IPS-20b (cell line): ENCODE results near the gene S100PBP.

ENCODE experiments used
- H3K27ac ChIP-seq: one replicate; pipeline ENCODE4 v1.5.1; 2013; ENCODE audit warnings: low read length
- H3K27me3 ChIP-seq: 2 replicates; pipeline ENCODE4 v1.6.1; 2013; ENCODE audit warnings: mild to moderate bottlenecking, low read length, inconsistent platforms; ENCODE audit not compliant: insufficient read depth
- H3K36me3 ChIP-seq: 2 replicates; pipeline ENCODE4 v1.6.1; 2013; ENCODE audit warnings: low read depth, mild to moderate bottlenecking, inconsistent platforms, low read length, moderate library complexity; ENCODE audit not compliant: insufficient read depth
- H3K4me1 ChIP-seq: 2 replicates; pipeline ENCODE4 v1.6.1; 2013; ENCODE audit warnings: mild to moderate bottlenecking, control low read depth, inconsistent platforms, low read length, moderate library complexity; ENCODE audit not compliant: insufficient read depth
- H3K4me3 ChIP-seq: 2 replicates; pipeline ENCODE4 v1.5.1; 2013; ENCODE audit warnings: mild to moderate bottlenecking, low read length, inconsistent platforms
- H3K9ac ChIP-seq: 2 replicates; pipeline ENCODE4 v1.6.1; 2013; ENCODE audit warnings: low read depth, mild to moderate bottlenecking, inconsistent platforms, low read length, moderate library complexity
- H3K9me3 ChIP-seq: 2 replicates; pipeline ENCODE4 v1.6.1; 2013; ENCODE audit warnings: mild to moderate bottlenecking, low read depth, low read length, inconsistent platforms; ENCODE audit not compliant: insufficient read depth

S100PBP gene

DNA sequence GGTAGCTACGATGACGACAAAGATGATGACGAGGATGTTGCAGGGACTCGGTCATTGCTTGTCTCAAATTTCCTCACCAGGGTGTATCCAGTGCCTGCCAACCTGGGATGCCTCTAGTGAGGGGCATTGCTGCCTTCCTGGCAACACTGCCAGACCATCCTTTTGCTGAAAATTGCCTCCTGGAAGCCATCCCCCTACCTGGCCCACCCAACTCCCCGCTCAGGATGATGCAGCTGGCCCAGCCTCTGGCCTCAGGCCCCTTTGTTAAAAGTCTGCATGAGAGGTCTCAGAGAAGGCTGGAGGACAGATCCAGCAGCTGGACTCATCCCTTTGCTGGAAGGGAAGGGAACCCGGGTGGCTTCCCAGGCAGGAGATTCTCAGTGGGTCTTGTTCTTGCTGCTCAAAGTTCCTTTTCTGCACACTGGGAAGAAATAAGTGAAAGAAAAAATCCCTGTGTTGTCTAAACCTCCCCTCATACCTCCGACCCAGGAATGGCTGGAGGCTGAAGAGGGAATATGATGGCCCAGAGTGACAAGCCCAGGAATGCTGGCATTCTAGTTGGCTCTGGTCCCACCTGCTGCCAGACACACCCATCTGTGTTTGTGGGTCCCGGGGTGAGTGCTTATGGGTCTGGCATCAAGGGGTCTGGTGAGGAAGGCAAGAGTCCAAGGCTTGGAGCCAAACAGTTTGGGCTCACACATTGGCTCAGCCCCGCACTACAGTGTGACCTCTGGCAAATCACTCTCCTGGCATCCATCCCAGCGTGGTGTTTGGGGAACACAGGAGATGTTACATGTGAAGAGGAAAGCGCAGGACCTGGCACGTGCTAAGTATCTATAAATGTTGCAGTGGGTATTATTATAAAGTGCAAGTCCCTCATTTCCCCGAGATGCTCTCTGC, 60.0 kb downstream of the S100PBP start:
- no peaks in the 10 kb centered on the region; the same call in 1 of the 2 replicates for H3K27me3 ChIP-seq
- no peaks in the 10 kb centered on the region for H3K9me3 ChIP-seq
- H3K4me1 ChIP-seq = peaks cover 5% of the 10 kb centered on the region; the same call in 1 of the 2 replicates
- no peak overlapping the region for H3K9ac ChIP-seq
- H3K4me3 ChIP-seq = no peak overlapping the region
- H3K27ac ChIP-seq = no peak overlapping the region
- no peaks in the 10 kb centered on the region for H3K36me3 ChIP-seq

DNA sequence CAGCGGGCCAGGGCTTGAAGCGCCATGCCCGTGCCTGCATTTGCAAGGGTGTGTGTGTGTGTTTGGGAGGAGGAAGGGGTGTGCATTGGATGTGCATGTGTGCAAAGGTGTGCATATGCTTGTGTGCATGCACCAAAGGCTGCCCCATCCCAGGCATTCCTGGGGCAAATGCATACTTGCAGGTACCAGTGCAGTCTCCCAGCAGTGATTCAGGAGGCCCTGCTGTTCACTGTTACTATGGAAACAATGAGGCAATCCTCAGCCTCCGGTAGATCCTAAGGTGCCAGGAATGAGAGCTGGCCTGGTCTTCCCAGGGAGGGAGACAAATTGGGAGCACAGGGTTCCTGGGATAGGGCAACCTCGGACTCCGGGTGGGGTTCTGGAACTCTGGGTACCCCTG, 60.7 kb downstream of the S100PBP start:
- Histone ChIP-seq H3K9ac (no peak overlapping the region), H3K36me3 (no peaks in the 10 kb centered on the region), H3K27me3 (peaks cover under 1% of the 10 kb centered on the region; the same call in 1 of the 2 replicates), H3K9me3 (no peaks in the 10 kb centered on the region), H3K4me1 (peaks cover 5% of the 10 kb centered on the region; the same call in 1 of the 2 replicates), H3K4me3 (no peak overlapping the region), H3K27ac (no peak overlapping the region)

DNA sequence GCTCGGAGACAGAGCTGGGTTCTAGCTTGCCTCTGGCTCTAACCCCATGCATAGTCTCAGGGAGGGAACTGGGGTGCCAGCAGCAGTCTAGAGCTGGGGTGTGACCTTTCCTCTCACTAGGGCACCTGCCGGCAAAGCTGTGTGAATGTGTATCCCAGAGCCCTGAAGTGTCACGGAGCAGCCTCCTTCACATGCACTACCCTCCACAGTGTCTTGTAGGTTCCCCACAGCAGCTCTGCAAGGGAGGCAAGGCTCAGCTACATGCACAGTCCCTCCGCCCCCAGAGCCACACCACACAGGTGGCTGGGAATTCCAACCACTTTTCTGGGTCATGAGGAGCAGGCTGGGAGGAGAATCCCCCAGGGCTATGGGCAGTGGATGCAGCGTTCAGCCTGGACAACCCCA, 61.2 kb downstream of the S100PBP start:
- Histone ChIP-seq H3K27me3 (peaks cover 5% of the 10 kb centered on the region; the same call in 1 of the 2 replicates), H3K4me3 (no peak overlapping the region), H3K9me3 (no peaks in the 10 kb centered on the region), H3K9ac (no peak overlapping the region), H3K4me1 (peaks cover 5% of the 10 kb centered on the region; the same call in 1 of the 2 replicates), H3K27ac (no peak overlapping the region), H3K36me3 (no peaks in the 10 kb centered on the region)

DNA sequence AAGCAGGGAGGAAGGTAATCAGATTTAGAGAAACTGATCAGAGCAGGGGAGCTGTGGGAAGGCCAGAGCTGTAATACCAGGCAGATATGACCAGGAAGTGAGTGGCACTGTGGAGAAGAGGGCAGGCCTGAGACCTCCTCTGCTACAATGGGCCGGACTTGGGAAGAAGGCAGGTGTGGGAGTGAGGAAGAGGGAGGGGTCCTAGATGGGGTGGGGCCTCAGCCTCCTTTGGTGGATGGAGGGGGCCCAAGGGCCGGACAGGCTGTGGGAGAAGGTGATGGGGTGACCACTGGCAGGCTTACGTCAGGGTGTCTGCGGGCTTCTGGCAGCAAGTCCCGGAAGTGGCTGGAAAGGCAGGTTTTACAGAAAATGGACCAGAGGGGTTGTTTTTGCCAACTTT, 63.8 kb downstream of the S100PBP start:
- no peaks in the 10 kb centered on the region for H3K9me3 ChIP-seq
- no peak overlapping the region for H3K4me3 ChIP-seq
- H3K9ac ChIP-seq = no peak overlapping the region
- peaks cover 31% of the 10 kb centered on the region for H3K27me3 ChIP-seq
- no peaks in the 10 kb centered on the region for H3K36me3 ChIP-seq
- peaks cover 3% of the 10 kb centered on the region; the same call in 1 of the 2 replicates for H3K4me1 ChIP-seq
- no peak overlapping the region for H3K27ac ChIP-seq

DNA sequence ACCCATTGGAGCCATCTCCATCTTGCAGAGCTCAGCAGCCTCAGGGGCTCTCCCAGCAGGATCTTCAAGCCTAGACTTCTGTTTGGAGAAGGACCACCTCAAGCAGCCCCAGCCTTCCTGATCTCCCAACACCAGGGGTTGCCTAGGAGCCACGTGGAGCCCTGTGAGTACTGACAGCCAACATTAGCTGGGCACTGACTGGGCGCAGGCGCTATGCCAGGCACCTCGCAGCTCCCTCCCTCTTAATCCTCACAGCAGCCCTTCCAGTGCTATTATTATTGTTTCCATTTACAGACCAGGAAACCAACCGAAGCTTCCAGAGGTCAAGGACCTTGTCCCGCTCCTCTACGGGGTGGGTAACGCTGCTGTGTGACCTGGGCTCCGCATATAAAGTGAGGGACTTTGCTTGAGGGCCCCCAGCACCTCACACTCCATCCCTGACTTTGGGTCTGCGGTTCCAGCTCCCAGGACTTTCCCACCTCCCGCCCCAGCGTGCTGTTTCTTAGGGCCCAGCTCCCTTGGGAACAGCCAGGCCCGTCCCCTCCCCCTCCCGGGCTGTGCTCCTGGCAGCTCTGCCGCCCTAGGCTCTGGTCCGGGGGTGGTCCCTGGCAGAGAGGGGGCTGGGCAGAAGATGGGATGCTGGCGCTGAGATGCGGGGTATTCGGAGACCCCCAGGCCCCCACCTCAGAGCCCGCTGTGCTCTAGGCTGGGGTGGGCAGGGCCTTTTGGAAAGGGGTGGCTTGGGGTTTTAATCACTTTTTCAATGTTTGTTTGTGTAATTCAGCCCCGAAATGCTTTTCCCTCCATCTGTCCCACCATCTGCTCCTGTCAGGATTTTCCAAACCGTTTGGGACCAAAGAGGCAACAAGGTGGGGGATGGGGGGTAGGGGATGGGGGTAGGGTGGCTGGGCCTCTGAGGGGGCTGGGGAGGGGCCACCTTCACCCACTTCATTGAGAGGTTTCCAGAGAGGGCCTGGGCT, 64.7 kb downstream of the S100PBP start:
- H3K4me3 ChIP-seq = no peak overlapping the region
- H3K9ac ChIP-seq = no peak overlapping the region
- no peaks in the 10 kb centered on the region; the same call in 1 of the 2 replicates for H3K4me1 ChIP-seq
- no peak overlapping the region for H3K27ac ChIP-seq
- no peaks in the 10 kb centered on the region for H3K9me3 ChIP-seq
- H3K27me3 ChIP-seq = peaks cover 38% of the 10 kb centered on the region
- no peaks in the 10 kb centered on the region for H3K36me3 ChIP-seq

DNA sequence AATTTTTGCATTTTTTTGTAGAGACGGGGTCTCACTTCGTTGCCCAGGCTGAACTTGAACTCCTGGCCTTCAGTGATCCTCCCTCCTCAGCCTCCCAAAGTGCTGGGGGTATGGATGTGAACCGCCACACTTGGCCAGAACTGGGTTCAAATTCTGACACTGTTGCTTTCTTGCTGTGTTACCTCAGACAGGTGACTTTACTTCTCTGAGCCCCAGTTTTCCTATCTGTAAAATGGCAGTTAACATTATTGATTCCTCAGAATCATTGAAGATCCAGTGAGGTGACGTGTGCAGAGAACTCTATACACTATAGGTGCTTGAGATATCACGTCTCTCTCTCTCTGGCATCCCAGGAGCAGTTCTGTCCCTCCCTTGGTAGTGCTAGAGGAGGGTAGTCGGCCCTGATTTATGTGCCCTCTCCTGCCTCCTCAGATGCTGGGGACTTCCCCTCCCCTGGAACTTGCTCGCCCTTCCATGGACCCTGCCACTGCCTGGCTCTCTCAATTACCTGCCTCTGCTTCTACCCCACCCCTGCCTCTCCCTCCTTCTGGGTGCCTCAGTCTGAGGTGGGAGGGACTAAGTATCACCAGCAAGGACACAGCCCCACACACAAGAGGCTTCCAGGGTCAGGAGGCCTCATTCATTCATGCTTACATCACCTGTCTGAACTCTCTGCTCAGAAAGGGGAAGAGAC, 66.0 kb downstream of the S100PBP start:
- Histone ChIP-seq H3K27ac (no peak overlapping the region), H3K4me1 (no peaks in the 10 kb centered on the region), H3K36me3 (no peaks in the 10 kb centered on the region), H3K9me3 (no peaks in the 10 kb centered on the region), H3K4me3 (no peak overlapping the region), H3K27me3 (peaks cover 51% of the 10 kb centered on the region), H3K9ac (no peak overlapping the region)

DNA sequence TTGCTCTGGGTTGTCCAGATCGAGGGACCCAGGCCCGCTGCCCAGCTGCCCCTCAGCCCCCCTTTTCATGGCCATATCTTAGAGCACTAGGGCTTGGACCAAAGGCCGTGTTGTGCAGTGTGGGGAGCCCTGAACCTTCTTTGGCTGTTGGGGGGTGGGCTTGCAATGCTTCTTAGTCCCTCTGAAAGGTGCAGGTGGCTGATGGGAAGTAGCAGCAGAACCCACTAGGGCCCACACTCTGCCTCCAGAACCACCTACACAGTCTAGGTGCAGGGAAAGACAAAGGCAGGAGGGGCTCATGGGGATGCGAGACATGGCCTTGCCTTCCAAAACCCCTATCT, 66.5 kb downstream of the S100PBP start:
- Histone ChIP-seq H3K9ac (no peak overlapping the region), H3K27me3 (peaks cover 56% of the 10 kb centered on the region), H3K4me3 (no peak overlapping the region), H3K4me1 (no peaks in the 10 kb centered on the region), H3K27ac (no peak overlapping the region), H3K36me3 (no peaks in the 10 kb centered on the region), H3K9me3 (no peaks in the 10 kb centered on the region)

DNA sequence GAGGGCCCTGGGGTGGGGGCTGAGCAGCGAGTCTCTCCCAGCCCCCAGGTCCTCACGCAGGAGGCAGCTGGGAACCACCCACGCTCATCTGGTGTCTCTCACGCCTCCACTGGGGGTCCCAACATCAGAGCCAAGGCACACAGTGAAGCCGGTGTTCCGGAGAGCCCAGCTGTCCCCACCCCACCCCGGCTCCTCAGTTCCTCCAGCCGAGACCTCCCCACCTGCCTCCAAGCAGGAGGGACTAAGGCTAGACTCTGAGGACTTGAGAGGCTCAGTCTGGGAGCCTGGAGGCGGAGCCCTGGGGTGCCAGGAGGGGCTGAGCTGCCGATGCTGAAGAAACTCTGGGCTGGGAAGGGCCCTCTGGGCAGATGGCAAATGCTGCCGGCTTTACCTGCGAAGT, 67.3 kb downstream of the S100PBP start:
- Histone ChIP-seq H3K27me3 (peaks cover 63% of the 10 kb centered on the region), H3K4me1 (no peaks in the 10 kb centered on the region), H3K9ac (no peak overlapping the region), H3K36me3 (no peaks in the 10 kb centered on the region), H3K9me3 (no peaks in the 10 kb centered on the region), H3K4me3 (no peak overlapping the region), H3K27ac (no peak overlapping the region)

DNA sequence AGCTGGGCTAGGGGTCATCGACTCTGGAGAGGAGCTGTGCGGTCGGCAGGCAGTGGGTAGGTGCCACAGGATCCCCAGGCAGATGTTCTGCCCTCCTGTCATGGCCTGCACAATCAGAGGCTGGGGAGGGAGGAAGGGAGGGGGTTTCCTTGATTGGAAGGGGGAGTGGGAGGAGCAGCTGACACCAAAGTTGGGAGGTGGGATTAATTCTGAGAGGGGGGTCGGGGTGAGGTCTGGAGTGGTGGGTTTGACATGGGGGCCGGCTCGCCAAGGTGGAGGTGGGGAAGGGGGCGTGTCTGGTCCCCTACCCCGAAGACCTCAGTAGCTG, 68.2 kb downstream of the S100PBP start:
- Histone ChIP-seq H3K9ac (no peak overlapping the region), H3K27ac (no peak overlapping the region), H3K4me3 (no peak overlapping the region)

DNA sequence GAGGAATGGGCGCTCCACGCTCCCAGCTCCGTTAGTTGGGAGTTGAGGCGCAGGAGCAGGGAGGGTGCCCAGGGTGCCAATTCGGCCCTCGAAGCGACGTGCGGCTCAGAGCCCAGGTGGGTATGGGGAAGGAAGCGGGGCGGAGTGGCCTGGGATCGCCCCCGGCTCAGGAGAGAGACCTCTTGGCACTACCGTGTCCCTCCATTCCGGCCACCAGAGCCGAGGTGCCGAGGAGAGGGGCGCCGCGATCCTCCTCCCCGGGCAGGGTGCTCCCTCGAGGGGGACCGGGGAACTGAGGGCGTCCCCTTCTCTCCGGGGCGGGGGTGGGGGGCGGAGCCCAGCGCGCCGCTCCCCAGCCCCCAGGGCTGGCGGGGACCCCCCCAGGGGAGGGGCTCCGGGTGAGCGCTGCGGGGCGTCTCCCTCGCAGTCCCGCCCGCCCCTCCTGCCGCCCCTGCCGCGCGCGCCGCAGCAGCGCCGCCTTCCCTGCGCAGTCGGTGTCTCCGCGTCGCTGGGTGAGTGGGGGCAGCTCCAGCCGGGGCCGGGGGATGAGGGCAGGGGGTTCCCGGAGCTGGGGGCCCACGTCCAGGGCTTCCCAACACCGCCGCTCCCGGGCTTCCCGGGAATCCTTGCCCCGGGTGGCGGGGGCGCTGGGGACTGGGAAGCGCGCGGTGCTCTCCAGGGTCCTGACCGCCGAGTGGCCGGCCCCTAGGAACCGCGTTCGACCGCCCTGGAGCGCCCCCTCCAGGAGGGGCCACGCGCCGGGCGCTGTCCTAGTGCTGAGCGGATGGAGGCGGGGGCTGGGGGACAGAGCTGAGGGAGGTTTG, 68.8 kb downstream of the S100PBP start, which contains the start of gene HPCA:
TSS of gene HPCA (plus strand) at position 488 of the 824 bp plus-strand sequence. CDS start 2,408 bp downstream, outside the sequence.
- Histone ChIP-seq H3K27ac (no peak within 1 kb of the TSS), H3K9ac (no peak within 1 kb of the TSS), H3K4me3 (peak within 1 kb of the TSS; percentile 14; the same call in 1 of the 2 replicates), H3K4me1 (no peaks in the 10 kb centered on the region), H3K27me3 (peaks cover 78% of the 10 kb centered on the region), H3K9me3 (no peaks in the 10 kb centered on the region), H3K36me3 (no peaks in the 10 kb centered on the region)

More for the DNA sequence above, 68.2 kb downstream of the S100PBP start:
- H3K27me3 ChIP-seq = peaks cover 73% of the 10 kb centered on the region
- no peaks in the 10 kb centered on the region for H3K9me3 ChIP-seq
- H3K36me3 ChIP-seq = no peaks in the 10 kb centered on the region
- H3K4me1 ChIP-seq = no peaks in the 10 kb centered on the region
